Peyer's patch (tissue), 4 donors: ENCODE data around the gene TECR.

Source experiments
- POLR2A ChIP-seq, 2 donors: fragments of 450-650 bp; IDR thresholded peaks; one replicate each; pipeline ENCODE4 v1.5.1; 2017; ENCODE audit warnings: antibody characterized with exemption in 2 of 2, mild to moderate bottlenecking in 2 of 2, moderate library complexity in 2 of 2
- TF ChIP-seq, protein P1 (sequence below), 6 experiments: fragments of 450-650 bp in 4 of 6; fragments of 200-600 bp in 2 of 6; sonication (generic) in 1 of 6; IDR thresholded peaks; one replicate each; pipeline ENCODE4 v1.5.1; 2017 to 2019; ENCODE audit warnings: antibody characterized with exemption in 6 of 6, mild to moderate bottlenecking in 3 of 6, moderate library complexity in 1 of 6

DNA sequence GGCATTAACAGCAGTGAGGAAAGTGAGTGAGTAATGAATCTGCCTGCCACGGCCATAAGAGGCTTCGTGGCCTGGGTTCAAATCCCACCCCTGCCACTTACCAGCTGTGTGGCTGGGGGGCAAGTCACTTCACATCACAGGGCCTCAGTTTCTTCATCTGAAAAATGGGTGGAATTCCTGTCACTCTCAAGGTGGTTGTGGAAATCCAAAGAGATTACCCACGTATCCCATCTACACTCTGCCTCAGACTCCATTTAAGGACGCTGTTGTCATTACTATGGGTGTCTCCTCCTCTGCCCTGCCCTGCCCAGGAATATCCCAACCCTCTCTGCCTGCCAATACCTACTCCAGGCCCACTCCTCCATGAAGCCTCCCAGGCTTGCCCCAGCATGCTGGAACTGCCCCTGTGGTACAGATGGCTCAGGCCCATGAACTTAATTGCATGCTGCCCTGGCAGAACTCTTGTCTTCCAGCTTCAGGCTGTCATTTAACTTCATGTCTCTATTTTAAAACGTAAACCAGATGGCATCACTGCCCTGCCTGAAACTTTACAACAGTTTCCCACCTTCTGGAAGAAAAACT lies 36.5 kb upstream of the TECR start:
- TF ChIP-seq, protein P1, sequence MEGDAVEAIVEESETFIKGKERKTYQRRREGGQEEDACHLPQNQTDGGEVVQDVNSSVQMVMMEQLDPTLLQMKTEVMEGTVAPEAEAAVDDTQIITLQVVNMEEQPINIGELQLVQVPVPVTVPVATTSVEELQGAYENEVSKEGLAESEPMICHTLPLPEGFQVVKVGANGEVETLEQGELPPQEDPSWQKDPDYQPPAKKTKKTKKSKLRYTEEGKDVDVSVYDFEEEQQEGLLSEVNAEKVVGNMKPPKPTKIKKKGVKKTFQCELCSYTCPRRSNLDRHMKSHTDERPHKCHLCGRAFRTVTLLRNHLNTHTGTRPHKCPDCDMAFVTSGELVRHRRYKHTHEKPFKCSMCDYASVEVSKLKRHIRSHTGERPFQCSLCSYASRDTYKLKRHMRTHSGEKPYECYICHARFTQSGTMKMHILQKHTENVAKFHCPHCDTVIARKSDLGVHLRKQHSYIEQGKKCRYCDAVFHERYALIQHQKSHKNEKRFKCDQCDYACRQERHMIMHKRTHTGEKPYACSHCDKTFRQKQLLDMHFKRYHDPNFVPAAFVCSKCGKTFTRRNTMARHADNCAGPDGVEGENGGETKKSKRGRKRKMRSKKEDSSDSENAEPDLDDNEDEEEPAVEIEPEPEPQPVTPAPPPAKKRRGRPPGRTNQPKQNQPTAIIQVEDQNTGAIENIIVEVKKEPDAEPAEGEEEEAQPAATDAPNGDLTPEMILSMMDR (IDR thresholded peaks at IDR 0.05) = no peak
- no peak for TF ChIP-seq POLR2A (IDR thresholded peaks at IDR 0.05)
